NCI-H2196 (cell line): ENCODE data around the gene ZSWIM4.
A peak's percentile ranks its signal among the peaks of the same experiment; 100 is the strongest.

Source experiments
- DNase-seq: peaks from one replicate; lab custom pipeline; 2025; ENCODE audit not compliant: unreplicated experiment; lab: John Stamatoyannopoulos, UW

The ZSWIM4 gene

DNA sequence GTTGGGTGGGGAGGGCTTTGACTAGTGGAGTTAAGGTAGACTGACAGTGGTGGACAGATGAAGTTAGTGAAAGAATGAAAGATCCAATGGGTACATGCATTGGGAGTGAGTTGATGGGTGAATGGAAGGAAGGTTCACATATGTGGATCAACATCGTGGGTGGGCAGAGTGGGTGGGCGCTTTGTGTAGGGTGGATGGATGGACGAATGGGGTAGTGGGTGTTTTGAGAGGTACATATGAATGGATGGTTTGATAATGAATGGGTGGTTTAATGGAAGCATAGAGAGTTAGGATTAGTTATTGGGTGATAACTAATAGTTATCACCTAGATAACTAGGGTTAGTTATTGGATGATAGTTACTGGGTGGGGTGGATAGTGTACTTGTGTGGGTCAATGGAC is 11.5 kb downstream of the ZSWIM4 start:
- DNase-seq: no peak

DNA sequence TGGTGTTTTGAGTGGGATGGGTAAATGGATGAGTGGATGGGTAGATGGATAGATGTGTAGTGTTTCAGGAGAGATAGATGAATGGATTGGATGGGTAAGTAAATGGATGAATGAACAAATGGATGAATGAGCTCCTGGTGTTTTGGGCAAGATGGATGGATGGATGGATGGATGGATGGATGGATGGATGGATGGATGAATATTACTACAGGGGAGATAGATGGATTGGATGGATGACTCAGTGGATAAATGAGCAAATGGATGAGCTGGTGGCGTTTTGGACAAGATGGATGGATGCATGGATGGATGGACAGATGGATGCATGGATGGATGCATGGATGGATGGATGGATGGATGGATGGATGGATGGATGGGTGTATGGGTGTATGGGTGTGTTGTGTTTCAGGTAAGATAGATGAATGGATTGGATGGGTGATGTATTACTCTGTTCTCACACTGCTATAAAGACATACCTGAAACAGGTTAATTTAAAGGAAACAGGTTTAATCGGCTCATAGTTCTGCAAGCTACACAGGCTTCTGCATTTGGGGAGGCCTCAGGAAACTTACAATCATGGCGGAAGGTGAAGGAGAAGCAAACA is 12.3 kb downstream of the ZSWIM4 start:
- DNase-seq: no peak

DNA sequence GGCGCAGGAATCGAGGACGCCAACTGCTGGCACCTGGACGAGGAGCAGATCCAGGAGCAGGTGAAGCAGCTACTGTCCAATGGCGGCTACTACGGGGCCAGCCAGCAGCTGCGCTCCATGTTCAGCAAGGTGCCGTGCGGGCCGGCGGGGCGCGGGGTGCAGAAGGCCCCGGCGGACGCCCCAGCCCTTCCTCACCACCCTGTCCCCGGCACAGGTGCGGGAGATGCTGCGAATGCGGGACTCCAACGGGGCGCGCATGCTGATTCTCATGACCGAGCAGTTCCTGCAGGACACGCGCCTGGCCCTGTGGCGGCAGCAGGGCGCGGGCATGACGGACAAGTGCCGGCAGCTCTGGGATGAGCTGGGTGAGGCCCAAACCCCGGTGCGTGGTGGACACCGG is 13.6 kb downstream of the ZSWIM4 start:
- no peak for DNase-seq

DNA sequence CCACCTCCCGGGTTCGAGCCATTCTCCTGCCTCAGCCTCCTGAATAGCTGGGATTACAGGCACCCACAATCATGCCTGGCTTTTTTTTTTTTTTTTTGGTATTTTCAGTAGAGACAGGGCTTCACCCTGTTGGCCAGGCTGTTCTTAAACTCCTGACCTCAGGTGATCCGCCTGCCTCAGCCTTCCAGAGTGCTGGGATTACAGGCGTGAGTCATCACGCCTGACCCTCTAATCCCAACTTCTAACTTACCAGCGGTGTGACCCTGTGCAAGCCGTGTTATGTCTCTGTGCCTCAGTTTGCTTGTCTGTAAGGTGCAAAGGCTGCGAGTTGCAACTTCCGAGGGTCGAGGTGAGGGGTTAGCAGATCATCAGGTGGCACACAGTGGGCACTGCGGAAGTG is 17.3 kb downstream of the ZSWIM4 start:
- DNase-seq: no peak

DNA sequence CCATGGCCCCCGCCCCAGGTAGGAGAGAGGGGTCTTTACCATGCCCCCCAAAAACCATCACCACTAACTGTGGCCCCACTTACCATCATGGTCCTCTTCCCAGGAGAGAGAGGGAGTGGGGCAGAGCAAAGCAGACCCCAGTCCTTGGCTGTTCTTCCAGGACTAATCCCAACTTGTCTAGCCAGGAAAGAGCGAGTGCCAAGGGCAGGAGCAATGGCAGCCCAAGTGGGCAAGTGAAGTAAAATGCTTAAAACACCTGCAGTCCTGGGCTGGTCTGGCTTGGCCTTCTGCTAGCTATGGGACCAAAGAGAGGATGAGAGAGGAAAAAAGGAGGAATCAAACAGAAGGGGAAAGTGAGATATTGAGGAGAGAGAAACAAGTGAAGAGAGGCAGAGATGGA is 17.9 kb downstream of the ZSWIM4 start:
- DNase-seq: no peak

DNA sequence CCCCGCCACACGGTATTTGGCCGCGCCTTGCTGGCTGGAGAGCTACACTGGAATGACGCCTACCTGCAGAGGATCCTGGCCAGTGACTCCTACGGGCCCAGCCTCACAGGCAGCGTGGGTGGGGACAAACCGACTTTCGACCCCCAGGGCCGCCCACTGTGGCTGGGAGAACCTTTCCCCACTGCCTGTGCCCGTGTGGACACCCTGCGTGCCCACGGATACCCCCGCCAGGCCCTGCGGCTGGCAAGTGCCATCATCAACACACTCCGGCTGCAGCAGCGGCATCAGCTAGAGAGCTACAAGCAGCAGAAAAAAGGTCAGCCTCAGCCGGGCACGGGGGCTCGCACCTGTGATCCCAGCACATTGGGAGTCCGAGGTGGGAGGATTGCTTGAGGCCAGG is 19.3 kb downstream of the ZSWIM4 start:
- no peak for DNase-seq

DNA sequence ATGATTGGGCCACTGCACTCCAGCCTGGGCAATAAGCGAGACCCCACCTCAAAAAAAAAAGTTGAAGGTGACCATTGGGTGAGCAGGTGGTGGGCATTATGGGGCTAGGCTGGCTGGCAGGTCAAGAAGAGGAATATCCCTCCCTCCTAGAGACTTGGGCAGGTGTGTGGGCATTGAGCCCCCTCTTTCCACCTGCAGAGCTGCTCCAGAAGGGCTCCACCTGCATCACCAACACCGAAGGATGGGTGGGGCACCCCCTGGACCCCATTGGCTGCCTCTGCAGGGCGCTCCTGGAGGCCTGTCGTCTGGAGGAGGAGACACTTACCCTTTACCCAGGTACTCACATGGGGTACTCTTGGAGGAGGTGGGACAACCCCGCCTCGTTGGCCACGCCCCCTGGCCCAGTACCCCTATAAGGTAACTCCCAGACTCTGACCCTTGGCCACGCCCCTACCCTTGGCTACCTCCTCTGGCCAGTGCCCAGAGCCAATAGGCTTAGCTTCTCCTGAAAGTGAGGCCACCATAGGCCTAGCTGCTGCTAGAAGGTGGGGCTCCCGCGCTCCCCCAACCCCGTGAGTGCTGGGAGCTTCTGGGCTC is 21.9 kb downstream of the ZSWIM4 start:
- peak; percentile 96 for DNase-seq

DNA sequence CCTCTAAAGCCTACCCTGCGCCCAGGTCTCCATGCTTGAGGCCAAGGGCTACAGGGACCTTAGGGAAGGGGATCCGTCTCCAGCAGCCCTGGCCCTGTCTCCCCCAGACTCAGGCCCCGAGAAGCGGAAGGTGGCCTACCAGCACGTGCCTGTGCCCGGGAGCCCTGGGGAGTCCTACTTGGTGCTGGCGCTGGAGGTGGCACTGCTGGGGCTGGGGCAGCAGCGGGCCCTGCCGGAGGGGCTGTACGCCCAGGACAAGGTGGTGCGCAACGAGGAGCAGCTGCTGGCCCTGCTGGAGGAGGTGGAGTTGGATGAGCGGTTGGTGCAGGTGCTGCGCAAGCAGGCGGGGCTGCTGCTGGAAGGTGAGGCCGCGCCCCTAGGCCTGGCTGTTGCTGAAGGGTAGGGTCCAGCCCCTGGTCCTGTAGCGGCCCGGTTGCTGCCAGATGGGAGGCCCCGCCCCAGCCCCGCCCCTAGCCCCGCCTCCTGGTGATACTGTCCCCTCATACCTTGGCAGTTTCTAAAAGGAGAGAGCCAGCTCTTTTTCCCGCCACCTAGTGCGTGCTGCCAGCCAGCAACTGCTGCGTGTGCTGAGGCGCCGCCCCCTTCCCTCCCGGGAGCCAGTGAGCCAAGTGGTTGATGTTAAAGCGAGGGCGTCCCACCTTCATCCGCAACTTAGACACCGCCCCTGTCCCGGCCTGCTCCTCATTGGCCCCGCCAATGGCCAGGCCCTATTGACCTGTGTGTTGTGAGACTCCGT is 22.6 kb downstream of the ZSWIM4 start:
- DNase-seq: peak; percentile 97

DNA sequence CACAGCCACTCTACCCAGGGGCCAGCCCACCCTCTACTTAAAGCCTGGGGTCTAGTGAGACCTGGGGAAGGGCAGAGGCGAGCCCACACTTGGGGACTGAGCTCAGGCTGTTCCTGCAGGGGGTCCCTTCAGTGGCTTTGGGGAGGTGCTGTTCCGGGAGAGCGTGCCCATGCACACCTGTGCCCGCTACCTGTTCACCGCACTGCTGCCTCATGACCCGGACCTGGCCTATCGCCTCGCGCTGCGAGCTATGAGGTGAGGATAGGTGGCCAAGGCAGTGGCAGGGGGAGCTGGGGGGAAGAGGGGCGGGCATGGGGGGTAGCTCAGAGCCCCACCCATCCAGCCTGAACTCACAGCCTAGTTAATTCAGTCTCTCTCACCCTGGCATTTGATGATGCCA is 24.0 kb downstream of the ZSWIM4 start:
- DNase-seq: no peak

DNA sequence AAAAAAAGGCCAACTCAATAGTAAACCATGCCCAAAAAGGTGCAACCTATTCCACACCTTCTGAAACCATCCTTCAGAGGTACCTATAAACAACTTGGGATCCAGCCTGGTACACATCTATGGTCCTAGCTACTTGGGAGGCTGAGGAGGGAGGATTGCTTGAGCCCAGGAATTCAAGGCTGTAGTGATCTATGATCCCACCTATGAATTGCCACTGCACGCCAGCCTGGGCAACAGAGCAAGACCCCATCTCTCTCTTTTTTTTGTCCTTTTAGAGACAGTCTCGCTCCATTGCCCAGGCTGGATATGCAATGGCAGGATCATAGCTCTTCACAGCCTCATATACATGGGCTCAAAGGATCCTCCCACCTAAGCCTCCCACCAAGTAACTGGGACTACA is 26.0 kb downstream of the ZSWIM4 start:
- DNase-seq: no peak

DNA sequence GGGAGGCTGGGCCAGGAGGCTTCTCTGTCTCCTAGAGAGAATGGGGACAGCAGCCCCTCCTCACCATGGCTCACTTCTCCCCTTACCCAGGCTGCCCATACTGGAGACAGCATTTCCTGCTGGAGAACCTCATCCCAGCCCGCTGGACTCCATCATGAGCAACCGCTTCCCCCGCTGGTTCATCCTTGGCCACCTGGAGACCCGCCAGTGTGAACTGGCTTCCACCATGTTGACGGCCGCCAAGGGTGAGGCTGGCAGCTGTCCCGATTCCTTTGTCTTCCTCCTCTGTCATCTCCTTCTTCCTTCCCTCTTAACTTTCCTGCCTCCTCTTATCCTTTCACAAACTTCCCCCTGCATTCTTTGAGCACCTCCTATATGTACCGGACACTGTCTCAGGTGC is 28.0 kb downstream of the ZSWIM4 start:
- DNase-seq: no peak

DNA sequence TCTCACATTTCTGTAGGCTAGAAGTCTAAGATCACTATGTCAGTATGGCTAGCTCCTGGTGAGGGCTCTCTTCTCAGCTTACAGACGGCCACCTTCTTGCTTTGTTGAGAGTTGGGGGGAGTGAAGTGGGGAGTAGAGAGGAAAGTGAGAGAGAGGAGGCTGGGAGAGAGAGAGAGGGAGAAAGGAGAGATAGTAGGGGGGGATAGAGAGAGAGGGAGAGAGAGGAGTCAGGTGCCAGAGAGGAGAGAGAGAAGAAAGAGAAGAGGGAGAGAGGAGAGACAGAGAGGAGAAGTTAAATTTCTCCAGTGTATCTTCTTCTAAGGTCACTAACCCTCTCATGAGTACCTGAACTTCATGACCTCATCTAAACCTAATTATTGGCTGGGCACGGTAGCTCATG is 28.7 kb downstream of the ZSWIM4 start:
- no peak for DNase-seq

DNA sequence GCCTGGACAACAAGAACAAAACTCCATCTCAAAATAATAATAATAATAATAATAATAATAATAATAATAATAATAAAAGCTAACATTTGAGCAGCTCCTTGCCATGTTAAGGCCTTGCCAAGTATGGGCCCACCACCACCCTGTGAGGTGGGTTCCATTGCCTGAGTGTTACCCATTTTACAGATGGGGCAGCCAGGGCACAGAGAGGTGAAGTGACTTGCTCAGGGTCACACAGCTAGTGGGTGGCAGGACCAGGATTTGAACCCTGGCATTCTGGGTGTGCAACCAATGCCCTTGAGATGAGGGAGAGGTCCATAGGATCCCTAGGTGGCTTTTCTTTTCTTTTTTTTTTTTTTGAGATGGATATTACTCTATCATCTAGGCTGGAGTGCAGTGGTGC is 29.5 kb downstream of the ZSWIM4 start:
- DNase-seq: no peak

DNA sequence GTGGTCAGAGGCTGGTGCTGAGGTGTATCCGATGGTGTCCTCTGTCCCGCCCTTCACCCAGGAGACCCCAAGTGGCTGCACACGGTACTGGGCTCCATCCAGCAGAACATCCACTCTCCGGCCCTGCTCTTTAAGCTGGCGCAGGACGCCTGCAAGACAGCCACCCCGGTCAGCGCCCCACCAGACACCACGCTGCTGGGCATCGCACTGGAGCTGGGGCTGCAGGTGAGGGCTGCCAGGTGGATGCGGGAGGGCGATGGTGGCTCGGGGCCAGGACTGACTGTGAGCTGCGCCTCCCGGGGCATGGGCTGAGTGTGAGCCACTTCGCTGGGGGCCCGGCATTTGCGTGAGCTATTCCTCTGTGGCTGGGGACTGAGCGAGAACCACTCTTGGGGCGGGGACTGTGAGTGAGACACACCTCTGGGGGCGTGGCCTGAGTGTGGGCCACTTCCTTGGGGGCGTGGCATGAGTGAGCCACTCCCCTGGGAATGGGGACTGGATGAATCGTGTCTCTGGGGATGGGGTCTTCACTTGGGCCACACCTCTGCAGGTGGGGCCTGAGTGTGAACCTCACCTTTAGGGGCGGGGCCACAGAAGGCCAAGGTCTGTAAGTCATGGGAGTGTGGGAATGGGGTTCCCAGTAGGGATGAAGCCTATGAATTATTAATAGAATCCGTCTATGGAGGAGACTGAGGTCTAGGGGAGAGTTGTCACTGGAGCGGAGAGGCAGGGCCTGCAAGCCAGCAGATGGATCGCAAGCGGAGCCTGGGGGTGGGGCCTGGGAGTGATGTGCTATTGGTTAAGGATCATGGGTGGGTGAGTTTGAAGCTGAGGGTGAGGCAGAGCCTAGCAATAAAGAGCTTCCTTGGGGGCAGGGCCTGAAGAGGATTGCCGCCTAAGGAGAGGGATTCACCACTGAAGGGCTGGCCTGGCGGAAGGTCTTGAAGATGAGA is 30.5 kb downstream of the ZSWIM4 start:
- DNase-seq: peak; percentile 44

DNA sequence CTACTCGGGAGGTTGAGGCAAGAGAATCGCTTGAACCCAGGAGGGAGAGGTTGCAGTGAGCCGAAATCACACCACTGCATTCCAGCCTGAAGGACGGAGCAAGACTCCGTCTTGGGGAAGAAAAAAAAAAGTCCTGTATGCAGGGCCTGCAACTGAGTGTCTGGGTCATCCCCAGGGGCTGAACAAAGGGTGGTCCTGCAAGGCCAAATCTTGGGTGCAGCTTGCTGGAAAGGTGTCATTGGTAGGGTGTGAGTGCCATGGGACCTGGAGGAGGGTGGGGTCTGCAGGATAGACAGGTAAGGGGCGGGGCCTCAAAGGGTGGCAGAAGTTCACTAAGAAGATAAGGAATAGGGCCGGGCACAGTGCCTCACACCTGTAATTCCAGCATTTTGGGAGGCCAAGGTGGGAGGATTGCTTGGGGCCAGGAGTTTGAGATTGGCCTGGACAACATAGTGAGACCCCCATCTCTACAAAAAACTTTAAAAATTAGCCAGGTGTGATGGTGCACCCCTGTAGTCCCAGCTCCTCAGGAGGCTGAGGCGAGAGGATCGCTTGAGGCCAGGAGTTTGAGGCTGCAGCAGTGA is 31.5 kb downstream of the ZSWIM4 start:
- no peak for DNase-seq

DNA sequence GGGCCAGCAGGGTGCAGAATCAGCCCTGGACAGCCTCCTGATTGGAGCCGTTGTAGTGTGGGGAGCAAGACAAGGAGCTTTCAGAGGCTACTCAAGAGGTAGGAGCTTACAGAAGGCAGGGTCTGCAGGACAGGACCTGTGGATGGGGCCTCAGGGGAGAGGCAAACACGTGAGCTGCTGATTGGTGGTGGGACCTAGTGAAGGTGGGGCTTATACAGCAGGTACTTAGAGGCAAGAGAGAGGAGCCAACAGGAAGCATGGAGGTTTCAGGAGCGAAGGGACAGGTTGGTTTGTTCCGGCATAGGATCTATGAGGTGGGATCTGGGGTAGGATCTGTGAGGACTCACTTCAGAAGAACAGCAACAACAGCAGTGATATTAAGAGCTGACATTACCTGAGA is 32.4 kb downstream of the ZSWIM4 start:
- DNase-seq: no peak

DNA sequence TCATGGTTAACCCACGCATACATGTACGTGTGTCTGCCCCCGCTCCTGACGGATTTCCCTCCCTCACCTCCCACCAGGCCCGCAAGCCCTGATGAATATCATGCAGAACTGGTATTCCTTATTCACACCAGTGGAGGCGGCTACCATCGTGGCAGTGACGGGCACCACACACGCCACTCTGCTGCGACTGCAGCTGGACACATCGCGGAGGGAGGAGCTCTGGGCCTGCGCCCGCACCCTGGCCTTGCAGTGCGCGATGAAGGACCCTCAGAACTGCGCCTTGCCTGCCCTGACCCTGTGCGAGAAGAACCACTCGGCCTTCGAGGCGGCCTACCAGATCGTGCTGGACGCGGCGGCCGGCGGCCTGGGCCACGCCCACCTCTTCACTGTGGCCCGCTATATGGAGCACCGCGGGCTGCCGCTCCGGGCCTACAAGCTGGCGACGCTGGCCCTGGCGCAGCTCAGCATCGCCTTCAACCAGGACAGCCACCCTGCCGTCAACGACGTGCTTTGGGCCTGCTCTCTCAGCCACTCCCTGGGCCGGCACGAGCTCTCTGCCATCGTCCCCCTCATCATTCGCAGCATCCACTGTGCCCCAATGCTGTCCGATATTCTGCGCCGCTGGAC is 35.0 kb downstream of the ZSWIM4 start:
- DNase-seq: no peak

DNA sequence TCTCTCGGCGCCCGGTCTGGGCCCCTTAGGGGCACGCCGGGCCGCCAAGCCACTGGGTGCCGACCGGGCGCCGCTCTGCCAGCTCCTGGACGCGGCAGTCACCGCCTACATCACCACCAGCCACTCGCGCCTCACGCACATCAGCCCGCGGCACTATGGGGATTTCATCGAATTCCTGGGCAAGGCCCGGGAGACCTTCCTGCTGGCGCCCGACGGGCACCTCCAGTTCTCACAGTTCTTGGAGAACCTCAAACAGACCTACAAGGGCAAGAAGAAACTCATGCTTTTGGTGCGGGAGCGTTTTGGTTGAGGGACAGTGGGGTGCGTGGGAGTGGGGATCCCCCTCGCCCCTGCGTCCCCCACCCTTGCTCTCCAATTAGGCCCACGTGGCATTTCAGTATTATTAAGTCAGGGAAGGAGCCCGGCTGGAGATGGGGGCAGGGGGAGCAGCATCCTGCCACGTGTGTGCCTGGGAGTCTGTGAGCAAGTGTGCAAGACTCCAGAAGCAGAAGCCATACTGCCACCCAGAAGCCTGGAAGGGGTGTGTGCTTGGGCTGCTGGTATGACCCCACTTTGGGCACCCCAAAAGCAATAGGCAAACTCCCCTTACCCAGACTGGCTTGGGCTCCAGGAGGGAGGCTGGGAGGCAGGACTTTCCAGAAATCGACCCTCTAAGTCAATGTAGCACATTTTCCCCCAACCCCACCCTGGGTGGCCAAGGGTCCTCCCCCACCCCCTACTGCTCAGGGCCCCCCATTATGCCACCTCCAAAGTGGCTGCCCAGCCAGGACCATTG is 35.7 kb downstream of the ZSWIM4 start:
- DNase-seq: no peak

DNA sequence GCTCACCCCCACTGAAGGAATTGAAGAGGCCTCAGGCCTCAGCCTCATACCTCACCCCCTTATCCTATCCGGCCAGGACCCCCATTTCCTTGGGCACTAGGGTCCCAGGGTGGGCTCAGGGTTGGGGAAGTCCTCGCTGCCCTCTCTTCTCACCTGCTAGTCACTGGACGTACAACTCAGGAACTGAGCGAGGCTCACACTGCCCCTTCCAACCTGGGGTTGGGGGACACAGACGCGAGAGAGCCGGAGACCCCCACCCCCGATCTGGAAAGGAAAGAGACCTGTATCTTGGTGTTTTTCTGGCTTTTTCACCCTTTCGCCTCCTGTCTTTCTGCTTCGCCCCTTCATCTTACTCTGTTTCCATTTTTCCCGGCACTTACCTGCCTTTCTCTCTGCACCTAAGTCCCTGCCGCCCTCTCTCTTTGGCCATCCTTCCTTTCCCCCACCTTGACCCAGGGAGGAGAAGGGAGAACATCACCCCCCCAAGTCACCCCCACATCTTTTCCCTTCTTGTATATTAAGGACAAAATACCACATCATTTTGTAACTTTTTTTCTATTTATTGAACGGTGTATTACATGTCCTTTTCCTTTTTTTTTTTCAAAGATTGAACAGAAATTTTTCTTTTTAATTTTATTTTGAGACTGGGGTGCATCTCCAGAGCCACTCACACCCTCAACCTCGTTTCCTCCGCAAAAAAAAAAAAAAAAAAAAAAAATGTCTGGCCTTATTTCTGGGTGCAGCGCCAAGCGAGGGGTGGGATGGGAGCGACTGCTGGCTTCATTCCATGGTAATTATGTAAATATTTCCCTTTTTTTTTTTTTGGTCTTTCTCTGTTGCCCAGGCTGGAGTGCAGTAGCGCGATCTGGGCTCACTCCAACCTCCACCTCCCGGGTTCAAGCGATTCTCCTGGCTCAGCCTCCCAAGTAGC is 36.6 kb downstream of the ZSWIM4 start:
- DNase-seq: no peak
